H9 (cell line): ENCODE measurements around the gene SPINK6. TPM values are rescaled to one million over a fixed set of nuclear protein-coding genes. Genes with fewer than 3 reads are reported as not detected.

Source experiments
- DNase-seq: peaks from one replicate; pipeline ENCODE4 v3.0.0-alpha.2; 2017
- H2AFZ ChIP-seq: one replicate; pipeline ENCODE4 v1.6.1; 2013; ENCODE audit warnings: mild to moderate bottlenecking, low read length, control low read depth, moderate library complexity
- H2AK5ac ChIP-seq: 2 replicates; pipeline ENCODE4 v1.6.1; 2013; ENCODE audit warnings: low read length, control low read depth, mixed read lengths; ENCODE audit not compliant: insufficient read length
- H2BK120ac ChIP-seq: one replicate; pipeline ENCODE4 v1.6.1; 2013; ENCODE audit warnings: low read depth, mild to moderate bottlenecking, low read length, control low read depth, inconsistent platforms; ENCODE audit not compliant: poor library complexity, severe bottlenecking
- H2BK12ac ChIP-seq: 2 replicates; pipeline ENCODE4 v1.6.1; 2013; ENCODE audit warnings: low read length, control low read depth, mixed read lengths, low read depth; ENCODE audit not compliant: insufficient read length
- H2BK15ac ChIP-seq: 2 replicates; pipeline ENCODE4 v1.6.1; 2013; ENCODE audit warnings: low read depth, low read length, control low read depth
- H2BK20ac ChIP-seq: one replicate; pipeline ENCODE4 v1.6.1; 2013; ENCODE audit warnings: low read depth, mild to moderate bottlenecking, low read length, control low read depth, inconsistent platforms; ENCODE audit not compliant: poor library complexity, severe bottlenecking
- H2BK5ac ChIP-seq: 2 replicates; pipeline ENCODE4 v1.6.1; 2013; ENCODE audit warnings: low read length, control low read depth, mixed read lengths; ENCODE audit not compliant: insufficient read length
- H3K14ac ChIP-seq: 2 replicates; pipeline ENCODE4 v1.6.1; 2013; ENCODE audit warnings: low read length, control low read depth; ENCODE audit not compliant: insufficient read depth
- H3K18ac ChIP-seq: 2 replicates; pipeline ENCODE4 v1.6.1; 2013; ENCODE audit warnings: low read depth, mild to moderate bottlenecking, mixed read lengths, low read length, control low read depth; ENCODE audit not compliant: insufficient read length
- H3K23ac ChIP-seq: 2 replicates; pipeline ENCODE4 v1.6.1; 2013; ENCODE audit warnings: low read length, control low read depth, mixed read lengths, low read depth; ENCODE audit not compliant: insufficient read length
- H3K23me2 ChIP-seq: 2 replicates; pipeline ENCODE4 v1.6.1; 2013; ENCODE audit warnings: low read depth, mild to moderate bottlenecking, mixed read lengths, low read length, control low read depth; ENCODE audit not compliant: insufficient read length, poor library complexity, severe bottlenecking
- H3K27ac ChIP-seq: 2 replicates; pipeline ENCODE4 v1.5.1; 2013; ENCODE audit warnings: low read length, control low read depth, mixed read lengths, low read depth; ENCODE audit not compliant: insufficient read length
- H3K27me3 ChIP-seq: 2 replicates; pipeline ENCODE4 v1.6.1; 2013; ENCODE audit warnings: low read length, control low read depth, inconsistent platforms; ENCODE audit not compliant: insufficient read depth
- H3K4ac ChIP-seq: 2 replicates; pipeline ENCODE4 v1.6.1; 2013; ENCODE audit warnings: low read depth, mild to moderate bottlenecking, control low read depth, inconsistent platforms, low read length, moderate library complexity
- H3K4me1 ChIP-seq: 2 replicates; pipeline ENCODE4 v1.6.1; 2013; ENCODE audit warnings: low read length, control low read depth, inconsistent platforms; ENCODE audit not compliant: insufficient read depth
- H3K4me2 ChIP-seq: 2 replicates; pipeline ENCODE4 v1.6.1; 2013; ENCODE audit warnings: low read length, control low read depth, mixed read lengths; ENCODE audit not compliant: insufficient read length, insufficient read depth
- H3K56ac ChIP-seq: 2 replicates; pipeline ENCODE4 v1.6.1; 2013; ENCODE audit warnings: low read depth, mild to moderate bottlenecking, mixed read lengths, low read length, control low read depth; ENCODE audit not compliant: insufficient read length
- H3K79me1 ChIP-seq: 2 replicates; pipeline ENCODE4 v1.6.1; 2013; ENCODE audit warnings: low read depth, mild to moderate bottlenecking, moderate library complexity, low read length, control low read depth, inconsistent platforms; ENCODE audit not compliant: insufficient read depth, poor library complexity, severe bottlenecking
- H3K79me2 ChIP-seq: 2 replicates; pipeline ENCODE4 v1.6.1; 2013; ENCODE audit warnings: low read length, control low read depth, inconsistent platforms; ENCODE audit not compliant: insufficient read depth
- H3K9ac ChIP-seq: 2 replicates; pipeline ENCODE4 v1.6.1; 2013; ENCODE audit warnings: low read length, control low read depth, mixed read lengths; ENCODE audit not compliant: insufficient read length; ENCODE audit errors: extremely low read depth
- H3K9me3 ChIP-seq: one replicate; pipeline ENCODE4 v1.6.1; 2013; ENCODE audit warnings: low read depth, low read length, inconsistent platforms; ENCODE audit not compliant: control insufficient read depth
- H3T11ph ChIP-seq: one replicate; pipeline ENCODE4 v1.6.1; 2013; ENCODE audit warnings: mild to moderate bottlenecking, low read length, control low read depth, inconsistent platforms
- H4K20me1 ChIP-seq: one replicate; pipeline ENCODE4 v1.6.1; 2013; ENCODE audit not compliant: control insufficient read depth, insufficient read length, insufficient read depth
- H4K5ac ChIP-seq: 2 replicates; pipeline ENCODE4 v1.6.1; 2013; ENCODE audit warnings: low read depth, mild to moderate bottlenecking, mixed read lengths, low read length, control low read depth; ENCODE audit not compliant: insufficient read length
- H4K8ac ChIP-seq: replicated peaks from 2 replicates; pipeline ENCODE4 v1.6.1; 2013; ENCODE audit warnings: low read length, control low read depth, mixed read lengths, low read depth; ENCODE audit not compliant: insufficient read length
- H4K91ac ChIP-seq: 2 replicates; pipeline ENCODE4 v1.6.1; 2013; ENCODE audit warnings: low read depth, mild to moderate bottlenecking, moderate library complexity, mixed read lengths, low read length, control low read depth; ENCODE audit not compliant: insufficient read length
- H3K27ac Mint-ChIP-seq, 3 experiments: 2 replicates in 2 of 3; 3 replicates in 1 of 3; pipeline ENCODE4 v1.8.0; 2020 to 2021; ENCODE audit warnings: mixed read lengths in 3 of 3, mild to moderate bottlenecking in 1 of 3, moderate library complexity in 1 of 3
- H3K27me3 Mint-ChIP-seq: 2 replicates; pipeline ENCODE4 v1.8.0; 2021; ENCODE audit warnings: low read depth, mild to moderate bottlenecking, moderate library complexity, mixed read lengths
- H3K36me3 Mint-ChIP-seq, 3 experiments: 2 replicates in 2 of 3; 3 replicates in 1 of 3; pipeline ENCODE4 v1.8.0; 2020 to 2021; ENCODE audit warnings: low read depth in 3 of 3, mixed read lengths in 3 of 3; ENCODE audit not compliant: insufficient read depth in 1 of 3
- H3K4me1 Mint-ChIP-seq, 2 experiments: 2 replicates each; pipeline ENCODE4 v1.8.0; 2020; ENCODE audit warnings: mixed read lengths in 2 of 2
- H3K4me3 Mint-ChIP-seq, 2 experiments: 2 replicates in 1 of 2; 3 replicates in 1 of 2; pipeline ENCODE4 v1.8.0; 2020 to 2021; ENCODE audit warnings: mild to moderate bottlenecking in 2 of 2, mixed read lengths in 2 of 2, moderate library complexity in 1 of 2
- H3K9me3 Mint-ChIP-seq, 2 experiments: 2 replicates in 1 of 2; 3 replicates in 1 of 2; pipeline ENCODE4 v1.8.0; 2020; ENCODE audit warnings: mild to moderate bottlenecking in 2 of 2, mixed read lengths in 2 of 2, moderate library complexity in 1 of 2
- CTCF ChIP-seq: fragments of 200-600 bp; sonication (generic); conservative IDR thresholded peaks from 3 replicates; pipeline ENCODE4 v1.8.0; 2021; ENCODE audit warnings: antibody characterized with exemption, mild to moderate bottlenecking
- WGBS: extraction: QIAGEN DNeasy Blood & Tissue Kit; methylation state at CpG from one replicate; pipeline ENCODE4 v1.1.7; 2013; ENCODE audit warnings: missing lambda C conversion rate, low lambda C conversion rate, mixed read lengths; ENCODE audit not compliant: insufficient read length; ENCODE audit errors: extremely low coverage; 5-methylcytosine and 5-hydroxymethylcytosine counted together
- total RNA-seq: library from RNA; stranded (reverse); gene quantifications from 2 replicates; pipeline ENCODE4 v1.2.1, GENCODE V29; 2021

SPINK6 gene
- total RNA-seq, 1 experiment from 2014 or later = not detected

- Histone ChIP-seq H2AK5ac (no peak overlapping the region), H2BK15ac (no peak overlapping the region), H4K91ac (no peak overlapping the region), H3T11ph (no peak overlapping the region), H3K23ac (no peak overlapping the region), H4K5ac (no peak overlapping the region), H3K79me2 (no peaks in the 10 kb centered on the region), H3K4me2 (no peak overlapping the region), H2BK20ac (no peak overlapping the region), H3K9ac (no peak overlapping the region), H2BK12ac (no peak overlapping the region), H3K18ac (no peak overlapping the region), H3K79me1 (no peaks in the 10 kb centered on the region), H4K20me1 (no peaks in the 10 kb centered on the region), H3K23me2 (no peaks in the 10 kb centered on the region), H2BK5ac (no peak overlapping the region), H3K9me3 (no peaks in the 10 kb centered on the region), H3K4ac (no peak overlapping the region), H2BK120ac (no peak overlapping the region), H3K27ac (no peak overlapping the region), H3K56ac (no peak overlapping the region), H2AFZ (no peak overlapping the region), H4K8ac (no peak overlapping the region), H3K14ac (no peak overlapping the region), H3K4me1 (no peaks in the 10 kb centered on the region), H3K27me3 (no peaks in the 10 kb centered on the region)
- peak overlapping the region in 1 of 3 experiments; percentile 18; a peak in 1 of 7 replicates for H3K27ac Mint-ChIP-seq
- no peak overlapping the region for H3K4me3 Mint-ChIP-seq
- no peaks in the 10 kb centered on the region for H3K9me3 Mint-ChIP-seq
- H3K36me3 Mint-ChIP-seq = no peaks in the 10 kb centered on the region
- H3K4me1 Mint-ChIP-seq = no peaks in the 10 kb centered on the region
- DNase-seq = no peak
- no peaks in the 10 kb centered on the region for H3K27me3 Mint-ChIP-seq
- WGBS = no CpG with 5 or more reads among the region's 4 CpGs
- TF ChIP-seq CTCF = no peak
Observed at GRCh38 chr5:148205044-148205806, 2.4 kb downstream of the SPINK6 start.
